GM23248 (cell line): ENCODE data around the gene HDHD5. TPM values are rescaled to one million over a fixed set of nuclear protein-coding genes. Genes with fewer than 3 reads are reported as not detected.

Source experiments
- DNase-seq: peaks from one replicate; pipeline ENCODE4 v3.0.0-alpha.2; 2015
- H2AFZ ChIP-seq: fragments of 200-600 bp; sonication (generic); 2 replicates; pipeline ENCODE4 v1.6.1; 2016; ENCODE audit warnings: antibody characterized with exemption
- H3F3A ChIP-seq: fragments of 200-600 bp; sonication (generic); 2 replicates; pipeline ENCODE4 v1.6.1; 2016; ENCODE audit warnings: mild to moderate bottlenecking, antibody characterized with exemption, mixed run types; ENCODE audit not compliant: insufficient read depth
- H3K27ac ChIP-seq: fragments of 200-600 bp; sonication (generic); 2 replicates; pipeline ENCODE4 v1.5.1; 2016; ENCODE audit warnings: mild to moderate bottlenecking
- H3K27me3 ChIP-seq: fragments of 200-600 bp; sonication (generic); replicated peaks from 2 replicates; pipeline ENCODE4 v1.6.1; 2016; ENCODE audit warnings: mild to moderate bottlenecking; ENCODE audit not compliant: insufficient read depth
- H3K36me3 ChIP-seq: fragments of 200-600 bp; sonication (generic); 2 replicates; pipeline ENCODE4 v1.6.1; 2016; ENCODE audit warnings: low read depth, mild to moderate bottlenecking
- H3K4me1 ChIP-seq: fragments of 200-600 bp; sonication (generic); 2 replicates; pipeline ENCODE4 v1.6.1; 2016; ENCODE audit warnings: mild to moderate bottlenecking; ENCODE audit not compliant: insufficient read depth
- H3K4me2 ChIP-seq: fragments of 200-600 bp; sonication (generic); one replicate; pipeline ENCODE4 v1.6.1; 2016; ENCODE audit warnings: mild to moderate bottlenecking; ENCODE audit not compliant: unreplicated experiment
- H3K4me3 ChIP-seq: fragments of 200-600 bp; sonication (generic); 2 replicates; pipeline ENCODE4 v1.5.1; 2016; ENCODE audit warnings: mild to moderate bottlenecking
- H3K79me2 ChIP-seq: fragments of 200-600 bp; sonication (generic); 2 replicates; pipeline ENCODE4 v1.6.1; 2016; ENCODE audit warnings: mild to moderate bottlenecking; ENCODE audit not compliant: insufficient read depth
- H3K9ac ChIP-seq: fragments of 200-600 bp; sonication (generic); 2 replicates; pipeline ENCODE4 v1.6.1; 2016; ENCODE audit warnings: mild to moderate bottlenecking
- H3K9me2 ChIP-seq: fragments of 200-600 bp; sonication (generic); 2 replicates; pipeline ENCODE4 v1.6.1; 2016; ENCODE audit warnings: mixed run types, mild to moderate bottlenecking, moderate library complexity; ENCODE audit not compliant: insufficient read depth
- H3K9me3 ChIP-seq: fragments of 200-600 bp; sonication (generic); one replicate; pipeline ENCODE4 v1.6.1; 2017; ENCODE audit warnings: low read depth
- H4K20me1 ChIP-seq: fragments of 200-600 bp; sonication (generic); 2 replicates; pipeline ENCODE4 v1.6.0; 2016; ENCODE audit not compliant: insufficient read depth
- EZH2 ChIP-seq: fragments of 200-600 bp; sonication (generic); IDR thresholded peaks from 2 replicates; pipeline ENCODE4 v1.6.1; 2018; ENCODE audit warnings: antibody characterized with exemption, mild to moderate bottlenecking; ENCODE audit not compliant: insufficient read depth, poor library complexity, severe bottlenecking
- EZH2phosphoT487 ChIP-seq: fragments of 200-600 bp; sonication (generic); IDR thresholded peaks from 2 replicates; pipeline ENCODE4 v1.6.1; 2018; ENCODE audit warnings: antibody characterized with exemption, moderate library complexity, mild to moderate bottlenecking, low read depth; ENCODE audit not compliant: insufficient read depth
- WGBS, 2 experiments: methylation state at CpG; one replicate each; pipeline ENCODE4 v1.1.6; 2015 to 2017; ENCODE audit warnings: low lambda C conversion rate in 2 of 2, low coverage in 1 of 2; ENCODE audit errors: missing lambda C conversion rate in 2 of 2; 5-methylcytosine and 5-hydroxymethylcytosine counted together
- in situ Hi-C: fragments of 300-500 bp; cut with MboI; formaldehyde crosslinking; loops from 2 replicates; pipeline ENCODE4 v1.15.0; 2020
- polyA plus RNA-seq: library from polyadenylated mRNA; unstranded; fragments of >200 nt; fragmentation: Nextera tagmentation; extraction: Ambion mirVana; gene quantifications from 2 replicates; pipeline ENCODE4 v1.2.1, GENCODE V29; 2016
- total RNA-seq: library from RNA; depleted of rRNA; stranded (reverse); fragments of >200 nt; shearing (Covaris generic); gene quantifications from 2 replicates; pipeline ENCODE4 v1.2.3, GENCODE V29; 2014

The HDHD5 gene
- total and polyA plus RNA-seq, 2 experiments from 2014 or later = 53.2 to 54.5 TPM

DNA sequence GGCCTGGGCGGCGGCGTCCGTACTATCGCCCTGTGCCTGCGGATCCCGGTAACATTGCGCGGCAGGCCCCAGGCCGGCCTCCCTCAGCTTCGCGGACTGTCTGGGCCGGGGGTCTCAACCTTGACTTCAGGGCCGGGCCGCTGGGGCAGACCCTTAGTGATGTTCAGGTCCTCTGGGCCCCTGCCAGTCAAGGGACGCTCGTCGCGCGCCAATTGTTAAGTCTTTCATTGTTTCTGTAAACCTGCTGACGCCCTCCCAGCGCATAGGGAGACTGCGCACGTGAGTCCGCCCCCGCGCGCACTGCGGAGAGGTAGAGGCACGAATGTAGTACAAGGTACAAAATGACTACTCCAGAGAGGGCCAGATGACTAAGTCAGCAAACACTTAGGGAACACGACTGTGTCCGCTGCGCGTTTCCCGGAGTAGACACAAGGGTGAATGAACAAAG lies 451 bp upstream of the HDHD5 start:
- peak; percentile 75 for DNase-seq
- H3K27ac ChIP-seq = 0 out of 2 replicates have a peak overlapping the region, but pooled peaks have one; percentile 14
- H3K79me2 ChIP-seq = peaks cover 38% of the 10 kb centered on the region
- TF ChIP-seq EZH2phosphoT487 (no peak), EZH2 (no peak)
- peak overlapping the region; percentile 78 for H3K9ac ChIP-seq
- H2AFZ ChIP-seq = peak overlapping the region; percentile 98
- H3K36me3 ChIP-seq = no peaks in the 10 kb centered on the region
- H3K9me3 ChIP-seq = no peaks in the 10 kb centered on the region
- peak overlapping the region; percentile 84 for H3K4me3 ChIP-seq
- H3K27me3 ChIP-seq = no peaks in the 10 kb centered on the region
- peaks cover 11% of the 10 kb centered on the region for H3K4me1 ChIP-seq
- 0 out of 2 replicates have a peak, but pooled peaks cover 8% of the 10 kb centered on the region for H4K20me1 ChIP-seq
- no peaks in the 10 kb centered on the region for H3F3A ChIP-seq
- H3K9me2 ChIP-seq = no peaks in the 10 kb centered on the region
- H3K4me2 ChIP-seq = peak overlapping the region; percentile 91
- WGBS, 2 experiments = 5 to 6% methylated on average over 26 to 34 of the region's 35 CpGs
- in situ Hi-C loops = loop anchor here (10.0 kb wide), 1 partner anchor 65 kb away; no protein-coding TSS in a partner anchor

DNA sequence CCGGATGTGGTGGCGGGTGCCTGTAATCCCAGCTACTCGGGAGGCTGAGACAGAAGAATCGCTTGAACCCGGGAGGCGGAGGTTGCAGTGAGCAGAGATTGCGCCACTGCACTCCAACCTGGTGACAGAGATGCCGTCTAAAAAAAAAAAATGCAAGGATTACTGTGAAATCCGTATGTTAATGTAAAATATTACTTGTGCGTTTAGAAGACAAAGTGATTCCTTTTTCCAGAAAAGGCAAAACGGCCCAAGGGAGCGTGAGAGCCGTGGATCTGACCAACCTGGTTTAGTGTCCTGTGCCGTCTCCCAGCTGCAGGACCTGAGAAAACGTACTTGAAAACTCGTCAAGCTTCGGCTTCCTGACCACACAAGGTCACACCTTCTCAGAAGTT lies 905 bp downstream of the HDHD5 start:
- no peaks in the 10 kb centered on the region for H3F3A ChIP-seq
- in situ Hi-C loops = loop anchor here (10.0 kb wide), 1 partner anchor 63 kb away; no protein-coding TSS in a partner anchor
- peak overlapping the region; percentile 77 for H3K4me2 ChIP-seq
- TF ChIP-seq EZH2 = no peak
- peak overlapping the region; percentile 78 for H3K9ac ChIP-seq
- H4K20me1 ChIP-seq = 0 out of 2 replicates have a peak, but pooled peaks cover 12% of the 10 kb centered on the region
- peak overlapping the region; percentile 58 for H3K27ac ChIP-seq
- peak overlapping the region; percentile 84 for H3K4me3 ChIP-seq
- WGBS, 2 experiments = 43% methylated on average over 17 of the region's 17 CpGs
- peak overlapping the region; percentile 78 for H2AFZ ChIP-seq
- H3K9me3 ChIP-seq = no peaks in the 10 kb centered on the region
- peaks cover 51% of the 10 kb centered on the region for H3K79me2 ChIP-seq
- H3K4me1 ChIP-seq = peaks cover 11% of the 10 kb centered on the region
- H3K27me3 ChIP-seq = no peaks in the 10 kb centered on the region
- H3K36me3 ChIP-seq = no peaks in the 10 kb centered on the region
- no peak for DNase-seq
- no peaks in the 10 kb centered on the region for H3K9me2 ChIP-seq

DNA sequence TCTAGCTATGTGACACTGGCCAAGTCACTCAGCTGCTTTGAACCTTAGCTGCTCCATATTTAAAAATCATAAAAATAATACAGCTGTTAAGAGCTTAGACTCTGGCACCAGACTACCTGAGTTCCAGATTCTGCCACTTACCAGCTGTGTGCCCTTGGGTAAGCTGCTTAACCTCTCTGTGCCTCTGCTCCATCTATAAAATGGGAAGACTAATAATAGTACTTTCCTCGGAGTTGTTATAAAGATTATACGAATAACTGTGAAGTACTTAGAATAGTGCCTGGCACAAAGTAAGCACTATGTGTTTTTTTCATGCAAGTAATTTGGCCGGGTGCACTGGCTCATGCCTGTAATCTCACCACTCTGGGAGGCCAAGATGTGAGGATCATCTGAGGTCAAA lies 1.4 kb downstream of the HDHD5 start:
- Histone ChIP-seq H3K4me3 (peak overlapping the region; percentile 84), H3F3A (no peaks in the 10 kb centered on the region), H3K4me2 (peak overlapping the region; percentile 77), H3K36me3 (no peaks in the 10 kb centered on the region), H2AFZ (no peak overlapping the region), H3K4me1 (peaks cover 11% of the 10 kb centered on the region), H3K9me3 (no peaks in the 10 kb centered on the region), H3K9ac (peak overlapping the region; percentile 78; the same call in 1 of the 2 replicates), H3K79me2 (peaks cover 56% of the 10 kb centered on the region), H3K9me2 (no peaks in the 10 kb centered on the region), H3K27ac (0 out of 2 replicates have a peak overlapping the region, but pooled peaks have one; percentile 58), H3K27me3 (no peaks in the 10 kb centered on the region), H4K20me1 (0 out of 2 replicates have a peak, but pooled peaks cover 12% of the 10 kb centered on the region)
- in situ Hi-C loops = loop anchor here (10.0 kb wide), 1 partner anchor 63 kb away; no protein-coding TSS in a partner anchor
- DNase-seq = no peak
- 97 to 98% methylated on average over 3 of the region's 3 CpGs for WGBS, 2 experiments
- TF ChIP-seq EZH2 (no peak), EZH2phosphoT487 (no peak)

DNA sequence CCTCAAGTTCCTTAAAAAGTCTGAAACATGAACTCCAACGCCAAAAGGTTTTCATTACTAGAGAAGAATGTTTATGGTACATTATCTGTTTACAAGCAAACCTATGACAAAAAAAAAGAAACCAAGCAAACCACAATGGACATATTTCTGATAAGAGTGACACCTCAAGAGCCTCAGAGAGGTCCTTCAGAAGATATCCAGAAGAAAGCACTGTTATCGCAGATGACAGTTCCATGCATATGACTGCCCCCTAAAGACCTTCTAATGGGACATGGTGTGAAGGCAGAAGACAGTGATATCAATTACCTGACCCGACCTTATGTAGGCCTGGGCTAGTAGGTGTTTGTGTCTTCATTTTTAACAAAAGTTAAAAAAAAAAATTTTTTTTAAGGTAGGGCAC lies 3.1 kb downstream of the HDHD5 start:
- Histone ChIP-seq H3K4me1 (peaks cover 15% of the 10 kb centered on the region), H3K27ac (no peak overlapping the region), H4K20me1 (0 out of 2 replicates have a peak, but pooled peaks cover 12% of the 10 kb centered on the region), H3F3A (no peaks in the 10 kb centered on the region), H3K4me2 (no peak overlapping the region), H3K9me3 (no peaks in the 10 kb centered on the region), H3K27me3 (no peaks in the 10 kb centered on the region), H2AFZ (no peak overlapping the region), H3K4me3 (no peak overlapping the region), H3K79me2 (peaks cover 73% of the 10 kb centered on the region), H3K9ac (no peak overlapping the region), H3K36me3 (no peaks in the 10 kb centered on the region), H3K9me2 (no peaks in the 10 kb centered on the region)
- TF ChIP-seq EZH2 (no peak), EZH2phosphoT487 (no peak)
- 76 to 77% methylated on average over 3 of the region's 3 CpGs for WGBS, 2 experiments
- in situ Hi-C loops = loop anchor here (10.0 kb wide), 1 partner anchor 61 kb away; no protein-coding TSS in a partner anchor
- DNase-seq = no peak
